DMS114 treated with DMSO at 0.1 percent for 48 hours (cell line): ENCODE data around the gene GANAB.
"Not testable (repeated sequence)": the region's sequence is repeated elsewhere in the genome, so short reads cannot be mapped to it uniquely, and the experiment has no call there.

Source experiments
- DNase-seq: peaks from one replicate; lab custom pipeline; 2025; ENCODE audit not compliant: unreplicated experiment; lab: John Stamatoyannopoulos, UW

GANAB gene

DNA sequence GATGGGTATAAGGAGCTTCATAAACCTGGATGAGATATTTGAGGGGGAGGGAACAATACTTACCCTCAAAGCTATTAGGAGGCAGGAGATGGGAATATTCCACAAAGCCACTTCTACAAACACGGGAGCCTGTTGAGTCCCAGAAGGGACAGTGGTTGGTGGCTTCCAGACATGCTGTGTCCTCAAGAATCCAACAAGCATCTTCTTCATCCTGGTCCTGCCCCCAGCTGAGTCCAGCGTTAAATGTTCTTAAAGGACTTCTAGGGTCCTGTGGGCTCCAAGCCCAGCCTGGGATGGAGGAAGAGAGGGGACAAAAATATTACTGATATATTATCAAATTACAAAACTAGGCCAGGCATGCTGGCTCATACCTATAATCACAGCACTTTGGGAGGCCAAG lies 21.0 kb upstream of the GANAB start:
- no peak for DNase-seq

- DNase-seq, result no peak
Measured at GRCh38 chr11:62666259-62666926, 20.0 kb upstream of the GANAB start.

- no peak for DNase-seq
Measured at GRCh38 chr11:62665599-62666258, 19.3 kb upstream of the GANAB start.

GRCh38 chr11:62665075-62665598 lies 18.7 kb upstream of the GANAB start, which contains the start of the genes C11orf98 and CSKMT:
Gene C11orf98, minus strand, starts transcription at chr11:62665210. Its CDS starts 41 bp downstream, at chr11:62665169.
Gene CSKMT, plus strand, starts transcription at chr11:62665312. Its CDS starts 568 bp downstream, at chr11:62665880.
- DNase-seq, result peak; percentile 92

DNA sequence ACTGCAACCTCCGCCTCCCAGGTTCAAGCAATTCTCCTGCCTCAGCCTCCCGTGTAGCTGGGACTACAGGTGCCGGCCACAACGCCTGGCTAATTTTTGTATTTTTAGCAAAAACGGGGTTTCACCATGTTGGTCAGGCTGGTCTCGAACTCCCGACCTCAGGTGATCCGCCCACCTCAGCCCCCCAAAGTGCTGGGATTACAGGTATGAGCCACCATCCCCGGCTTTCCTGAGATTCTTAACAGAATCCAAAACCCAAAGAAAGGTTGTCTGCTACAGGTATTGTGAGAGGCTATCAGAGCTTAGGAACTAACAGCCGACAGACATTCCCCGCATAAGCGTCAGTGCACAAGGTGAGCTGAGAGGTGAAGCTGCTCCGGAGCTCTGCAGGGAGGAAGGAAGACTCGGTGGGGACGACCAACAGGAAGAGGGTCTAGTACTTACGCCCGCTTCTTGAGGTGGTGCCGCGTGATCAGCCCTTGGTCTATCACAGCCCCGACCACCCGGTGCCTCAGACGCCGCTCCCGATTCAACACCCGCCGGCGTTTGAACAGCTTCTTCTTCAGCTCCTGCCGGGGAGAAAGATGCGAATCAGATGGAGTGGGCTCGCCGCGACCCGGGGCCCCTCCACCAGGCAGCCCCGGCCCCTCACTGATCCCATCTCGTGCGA lies 18.1 kb upstream of the GANAB start:
- peak; percentile 79 for DNase-seq

DNA sequence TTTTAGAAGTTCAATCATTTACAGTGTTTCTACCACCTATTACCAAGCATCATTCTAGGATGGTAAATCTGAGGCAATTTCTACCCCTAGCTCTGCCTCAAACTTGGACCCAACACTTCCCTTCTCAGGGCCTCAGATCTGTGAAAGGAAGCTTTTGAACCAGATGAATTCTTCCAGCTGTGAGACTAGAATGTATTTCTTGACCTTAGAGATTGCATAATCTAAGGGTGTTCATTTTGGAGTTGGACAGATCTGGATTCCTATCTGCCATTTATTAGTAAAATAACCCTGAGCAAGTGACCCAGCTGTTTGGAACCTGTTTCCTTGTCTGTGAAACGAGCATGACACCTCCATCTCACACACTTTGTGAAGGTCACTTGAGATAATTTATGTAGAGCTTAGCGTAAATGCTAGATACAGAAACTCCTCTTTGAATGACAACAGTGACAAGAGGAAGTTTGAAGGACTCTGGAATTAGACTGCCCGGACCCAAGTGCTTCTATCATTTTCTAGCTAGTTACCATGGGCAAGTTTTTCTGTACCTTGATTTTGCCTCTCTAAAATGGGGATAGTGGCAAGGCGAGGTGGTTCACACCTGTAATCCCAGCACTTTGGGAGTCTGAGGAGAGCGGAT lies 10.5 kb upstream of the GANAB start:
- DNase-seq, result no peak

DNA sequence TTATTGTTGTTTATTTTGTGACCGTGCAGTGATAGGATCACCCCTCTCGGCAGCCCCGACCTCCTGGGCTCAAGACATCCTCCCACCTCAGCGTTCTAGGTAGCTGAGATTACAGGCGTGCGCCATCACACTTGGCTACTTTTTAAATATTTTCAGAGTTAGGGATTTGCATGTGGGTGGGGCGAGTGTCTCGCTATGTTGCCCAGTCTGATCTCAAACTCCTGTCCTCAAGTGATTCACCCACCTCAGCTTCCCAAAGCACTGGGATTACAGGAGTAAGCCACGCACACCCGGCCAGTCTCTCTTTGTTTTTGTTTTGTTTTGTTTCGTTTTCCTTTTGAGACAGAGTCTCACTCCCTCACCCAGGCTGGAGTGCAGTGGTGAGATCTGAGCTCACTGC lies 7.9 kb upstream of the GANAB start:
- no peak for DNase-seq

DNA sequence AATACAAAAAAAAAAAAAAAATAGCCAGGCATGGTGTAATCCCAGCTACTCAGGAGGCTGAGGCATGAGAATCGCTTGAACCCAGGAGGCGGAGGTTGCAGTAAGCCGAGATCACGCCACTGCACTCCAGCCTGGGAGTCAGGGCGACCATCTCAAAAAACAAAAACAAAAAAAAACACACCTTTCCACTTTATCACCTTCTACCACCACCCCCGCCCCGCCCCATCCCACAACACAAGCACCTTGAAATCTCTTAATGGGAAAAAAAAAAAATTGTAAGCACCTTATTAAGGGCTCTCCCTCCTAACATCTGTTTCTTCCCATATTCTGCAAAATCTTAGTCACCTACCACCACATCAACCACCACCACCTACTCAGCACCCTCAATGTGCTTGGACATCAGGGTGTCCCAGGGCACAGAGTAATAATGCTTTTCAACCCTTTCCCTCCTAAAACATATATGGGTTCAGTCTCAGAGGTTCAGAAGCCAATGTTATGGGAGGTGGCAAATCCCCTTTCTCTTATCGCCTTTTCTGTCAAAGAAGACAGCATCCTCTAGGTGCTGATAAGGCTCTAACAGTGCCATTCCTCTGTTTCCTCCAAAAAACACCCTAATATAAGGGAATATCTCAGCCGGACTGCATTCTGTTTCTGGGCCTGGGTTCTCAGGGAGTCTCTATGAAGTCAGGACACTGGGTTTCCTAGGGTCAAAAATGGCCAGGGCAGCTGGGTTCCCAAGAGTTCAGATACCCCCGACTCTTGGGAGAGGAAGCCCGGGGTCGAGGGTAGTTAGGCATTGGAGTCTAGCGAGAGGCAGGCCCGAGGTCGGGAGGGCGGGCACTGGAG lies 6.0 kb upstream of the GANAB start:
- no peak for DNase-seq

DNA sequence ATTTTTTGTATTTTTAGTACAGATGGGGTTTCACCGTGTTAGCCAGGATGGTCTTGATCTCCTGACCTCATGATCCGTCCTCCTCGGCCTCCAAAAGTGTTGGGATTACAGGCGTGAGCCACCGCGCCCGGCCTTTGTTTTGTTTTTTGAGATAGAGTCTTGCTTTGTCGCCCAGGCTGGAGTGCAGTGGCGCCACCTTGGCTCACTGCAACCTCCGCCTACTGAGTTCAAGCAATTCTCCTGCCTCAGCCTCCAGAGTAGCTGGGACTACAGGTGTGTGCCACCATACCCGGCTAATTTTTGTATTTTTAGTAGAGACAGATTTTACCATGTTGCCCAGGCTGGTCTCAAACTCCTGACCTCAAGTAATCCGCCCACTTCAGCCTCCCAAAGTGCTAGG lies 3.9 kb upstream of the GANAB start:
- not testable (repeated sequence) for DNase-seq

DNA sequence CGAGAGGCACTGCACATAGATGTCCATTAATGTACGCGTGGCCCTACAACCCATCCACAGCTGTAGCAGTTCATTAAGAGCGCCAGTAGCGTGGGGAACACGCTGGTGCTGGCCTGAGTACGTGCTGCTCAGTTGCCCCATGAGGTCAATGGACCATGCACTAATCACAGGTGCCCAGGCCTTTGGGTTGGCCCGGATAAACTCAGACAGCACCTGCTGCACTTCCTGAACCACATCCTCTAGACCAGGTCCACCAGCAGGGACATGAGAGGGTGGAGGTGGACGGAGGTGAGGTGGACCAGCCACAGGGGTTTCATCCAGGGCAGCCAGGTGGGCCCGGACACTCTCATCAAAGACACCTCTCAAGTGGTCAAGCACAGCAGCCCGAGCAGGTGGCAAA lies 3.1 kb upstream of the GANAB start:
- DNase-seq, result no peak

DNA sequence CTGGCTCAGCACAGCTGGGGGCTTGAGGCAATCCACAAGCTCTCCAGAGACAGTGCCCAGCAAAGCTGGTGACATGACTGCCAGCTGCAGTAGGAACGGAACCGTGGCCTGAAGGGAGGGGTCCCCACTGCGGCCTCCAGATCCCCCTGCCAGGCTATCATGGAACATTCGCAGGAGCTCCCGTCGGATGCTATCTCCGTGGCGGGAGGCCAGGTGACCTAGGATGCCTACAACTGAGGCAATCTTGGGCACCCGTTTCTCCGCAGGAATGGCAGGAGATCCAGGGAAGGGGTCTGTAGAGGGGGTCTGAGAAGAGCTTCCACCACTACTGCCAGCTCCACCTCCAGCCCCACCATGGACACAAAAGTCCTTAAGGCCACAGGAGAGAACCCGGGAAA lies 2.6 kb upstream of the GANAB start:
- no peak for DNase-seq

DNA sequence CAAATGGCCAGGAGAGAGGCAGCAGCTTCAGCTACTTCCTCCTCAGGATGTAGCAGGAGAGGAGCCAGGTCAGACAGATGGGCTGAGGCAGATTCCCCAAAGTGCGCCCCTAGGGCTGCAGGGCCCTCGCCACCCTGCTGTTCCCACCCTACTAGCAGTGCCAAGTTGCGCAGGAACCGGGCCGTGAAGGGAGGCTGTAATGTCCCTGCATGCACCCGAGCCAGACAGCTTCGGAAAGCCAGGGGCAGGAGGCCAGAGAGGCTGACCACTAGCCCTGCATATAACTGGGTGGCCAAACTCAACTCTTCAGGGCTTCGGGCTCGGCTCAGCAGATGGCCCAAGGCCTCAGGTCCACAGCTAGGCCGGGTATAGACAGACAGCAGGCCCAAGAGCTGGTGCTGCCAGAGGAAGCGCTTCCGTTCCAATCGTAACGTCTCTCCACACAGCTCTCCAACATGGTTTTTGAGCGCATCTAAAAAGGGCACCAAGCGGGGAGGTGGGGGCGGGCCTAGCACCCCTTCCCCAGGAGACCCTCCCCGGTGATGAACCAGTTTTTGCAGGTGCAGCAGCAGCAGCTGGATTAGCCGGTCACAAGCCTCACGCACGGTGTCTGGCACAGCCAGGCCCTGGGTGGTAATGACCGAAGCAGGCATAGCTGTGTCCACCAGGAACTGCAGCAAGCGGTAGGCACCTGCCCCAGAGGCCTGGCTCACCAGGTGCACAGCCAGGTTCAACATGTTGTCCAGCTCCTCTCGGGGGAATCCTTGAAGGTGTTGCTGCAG lies 2.0 kb upstream of the GANAB start:
- DNase-seq, result no peak

- no peak for DNase-seq
Measured at GRCh38 chr11:62647609-62648005, 1.2 kb upstream of the GANAB start.

DNA sequence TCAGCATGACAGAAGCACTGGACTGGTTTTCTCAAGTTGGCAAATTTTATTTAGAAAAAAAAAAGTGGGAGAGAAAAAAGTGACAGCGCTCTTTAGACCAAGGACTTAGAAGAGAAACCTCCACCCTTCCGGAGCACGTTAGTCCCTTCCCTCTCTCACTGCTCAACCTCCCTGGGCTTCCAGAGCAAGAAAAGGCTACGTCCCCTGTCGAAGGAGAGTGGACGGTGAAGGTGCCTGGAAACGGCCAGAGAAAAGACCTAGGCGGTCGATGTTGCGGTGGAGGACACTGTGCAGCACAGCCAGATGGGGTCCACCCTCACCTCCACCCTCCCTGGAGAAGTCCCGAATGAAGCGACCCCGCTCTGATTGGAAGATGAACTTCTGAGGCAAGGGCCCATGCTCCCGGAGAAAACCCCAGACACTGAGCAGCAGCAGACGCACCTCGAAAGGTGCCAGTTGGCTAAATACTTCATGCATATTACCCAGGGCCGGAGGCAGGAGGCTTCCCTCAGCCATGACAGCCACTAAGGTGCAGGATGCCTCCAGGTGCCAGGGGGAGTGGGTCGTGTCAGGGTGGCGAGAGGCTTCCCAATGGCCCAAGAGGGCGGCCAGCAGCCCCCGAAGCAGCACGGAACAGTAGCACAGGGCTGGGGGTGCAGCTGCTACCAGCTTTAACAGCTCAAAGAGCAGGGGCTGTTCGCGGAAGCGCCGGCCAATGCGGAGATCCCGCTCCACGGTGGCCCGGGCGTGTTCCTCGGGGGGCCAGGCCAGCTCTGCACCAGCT lies 604 bp upstream of the GANAB start:
- no peak for DNase-seq

DNA sequence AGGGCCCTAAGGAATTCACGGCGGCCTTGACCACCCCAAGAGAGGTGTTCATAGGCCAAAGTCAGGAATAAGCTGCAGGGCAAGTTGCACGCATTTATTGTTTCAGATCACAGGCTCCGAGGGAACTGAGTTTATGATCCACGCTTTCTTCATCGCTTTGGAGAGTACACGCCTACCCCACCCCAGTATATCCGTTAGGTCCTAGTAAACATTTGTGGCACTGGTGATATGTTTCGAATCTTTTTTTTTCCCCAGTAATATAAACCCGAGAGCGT lies 805 bp downstream of the GANAB start:
- DNase-seq, result no peak

GRCh38 chr11:62644220-62644619 lies 2.2 kb downstream of the GANAB start:
- no peak for DNase-seq

- no peak for DNase-seq
Measured at GRCh38 chr11:62632492-62632891, 13.9 kb downstream of the GANAB start.

GRCh38 chr11:62627713-62628112 lies 18.7 kb downstream of the GANAB start:
- peak; percentile 26 for DNase-seq

GRCh38 chr11:62622476-62623089 lies 23.8 kb downstream of the GANAB start:
- DNase-seq, result no peak
